GM19193 (cell line): Measurements from ENCODE around the gene GABRD.

Source experiments
- POLR2A ChIP-seq: IDR thresholded peaks from 4 replicates; pipeline ENCODE4 v1.6.1; 2011; ENCODE audit not compliant: insufficient read depth, insufficient read length; ENCODE audit errors: extremely low read depth

The GABRD gene

DNA sequence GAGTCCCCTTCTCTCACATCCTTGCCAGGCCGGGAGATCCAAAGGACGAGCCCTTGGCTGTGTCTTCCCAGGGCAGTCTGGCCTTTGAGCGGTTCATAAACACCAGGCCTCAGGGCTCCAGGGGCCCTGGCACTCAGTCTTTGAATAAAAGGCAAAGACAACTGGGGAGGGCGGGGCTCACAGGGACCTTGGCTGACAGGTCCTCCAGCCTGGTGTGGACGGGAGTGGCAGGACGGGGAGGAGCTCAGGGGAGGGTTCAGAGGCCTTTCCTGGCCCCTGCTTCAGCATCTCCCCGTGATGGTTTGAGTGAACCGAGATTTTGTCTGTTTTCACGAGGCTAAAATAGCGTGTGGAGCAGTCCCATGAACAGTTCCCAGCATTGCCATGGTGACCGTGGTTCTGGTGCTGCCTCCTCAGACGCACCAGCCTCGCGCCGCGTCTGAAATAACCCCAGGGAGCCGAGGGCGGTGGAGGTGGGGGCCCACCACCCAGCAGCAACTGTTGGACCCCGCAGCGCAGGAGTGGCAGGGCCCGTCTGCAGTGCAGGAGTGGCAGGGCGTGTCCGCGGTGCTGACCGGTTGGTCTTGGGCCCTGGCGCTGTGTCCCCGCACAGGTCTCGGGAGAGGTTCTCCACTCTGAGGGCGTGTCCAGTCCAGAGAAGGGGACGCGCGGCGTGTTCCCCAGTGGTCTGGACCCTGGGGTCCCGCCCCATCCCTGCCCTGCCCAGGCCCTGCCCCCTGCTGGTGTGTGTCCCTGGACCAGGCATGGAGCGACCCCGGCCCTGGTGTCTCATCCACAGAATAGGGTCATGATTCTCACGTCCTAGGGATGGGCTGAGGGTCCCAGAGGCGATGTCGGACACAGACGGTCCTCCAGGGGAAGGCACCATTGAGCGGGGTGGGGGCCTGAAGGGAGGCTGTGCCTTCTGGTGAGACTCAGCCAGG lies 24.0 kb downstream of the GABRD start:
- TF ChIP-seq POLR2A, result no peak

- TF ChIP-seq POLR2A, result no peak
Observed at GRCh38 chr1:2043886-2044285, 24.7 kb downstream of the GABRD start.

DNA sequence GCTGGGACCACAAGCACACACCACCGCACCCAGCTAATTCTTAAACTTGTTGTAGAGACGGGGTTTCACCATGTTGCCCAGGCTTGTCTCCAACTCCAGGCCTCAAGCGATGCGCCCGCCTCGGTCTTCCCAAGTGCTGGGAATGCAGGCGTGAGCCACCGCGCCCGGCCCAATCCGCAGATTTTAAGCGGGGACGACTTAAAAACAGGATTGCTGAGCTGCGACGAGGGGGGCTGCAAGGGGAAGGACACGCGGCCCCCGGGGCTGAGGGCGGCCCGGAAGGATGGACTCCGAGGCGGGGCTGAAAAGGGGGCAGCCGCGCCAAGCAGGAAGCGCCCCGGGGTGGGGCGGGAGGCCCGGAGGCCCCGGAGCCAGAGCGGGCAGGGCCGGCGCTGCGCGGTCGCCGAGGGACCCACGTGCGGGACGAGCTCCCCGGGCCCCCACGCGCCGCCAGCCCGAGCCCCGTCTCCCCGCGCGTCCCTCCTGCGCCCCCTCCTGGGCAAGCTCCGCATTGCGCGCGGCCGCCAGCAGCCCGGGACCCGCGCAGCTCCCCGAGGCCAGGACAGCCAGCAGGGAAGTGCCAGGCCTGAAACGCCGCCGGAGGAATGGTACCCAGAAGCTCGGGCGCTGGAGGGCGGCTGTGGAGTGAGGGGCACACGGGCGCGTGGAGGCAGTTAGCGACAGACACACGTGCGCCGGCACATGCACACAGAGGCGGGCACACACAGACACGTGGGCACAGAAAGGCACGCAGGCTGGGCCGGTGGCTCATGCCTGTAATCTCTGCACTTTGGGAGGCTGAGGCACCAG lies 25.6 kb downstream of the GABRD start:
- TF ChIP-seq POLR2A, result no peak

- no peak for TF ChIP-seq POLR2A
Observed at GRCh38 chr1:2045468-2046173, 26.5 kb downstream of the GABRD start.

GRCh38 chr1:2046174-2046917 lies 27.2 kb downstream of the GABRD start:
- TF ChIP-seq POLR2A, result no peak

GRCh38 chr1:2046953-2047748 lies 28.0 kb downstream of the GABRD start:
- no peak for TF ChIP-seq POLR2A

GRCh38 chr1:2047749-2048729 lies 28.9 kb downstream of the GABRD start:
- TF ChIP-seq POLR2A, result no peak

GRCh38 chr1:2049225-2049717 lies 30.1 kb downstream of the GABRD start:
- TF ChIP-seq POLR2A, result no peak

- no peak for TF ChIP-seq POLR2A
Observed at GRCh38 chr1:2049718-2050431, 30.7 kb downstream of the GABRD start, which contains the start of gene PRKCZ. Gene PRKCZ (plus strand): TSS chr1:2050411. CDS start chr1:2050631, 220 bp downstream.

DNA sequence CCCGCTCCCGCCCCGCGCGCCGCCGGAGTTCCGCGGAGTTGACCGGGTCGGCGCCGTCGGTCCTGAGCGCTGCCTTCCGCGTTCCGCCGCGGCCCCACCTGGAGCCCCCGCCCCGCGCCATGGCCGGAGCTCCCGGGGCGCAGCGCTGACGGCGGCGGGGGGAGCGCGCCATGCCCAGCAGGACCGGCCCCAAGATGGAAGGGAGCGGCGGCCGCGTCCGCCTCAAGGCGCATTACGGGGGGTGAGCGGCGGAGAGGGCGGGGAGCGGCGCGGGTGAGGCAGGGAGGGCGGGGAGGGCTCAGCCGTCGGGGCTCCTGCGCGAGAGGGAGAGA lies 31.3 kb downstream of the GABRD start:
- no peak for TF ChIP-seq POLR2A

DNA sequence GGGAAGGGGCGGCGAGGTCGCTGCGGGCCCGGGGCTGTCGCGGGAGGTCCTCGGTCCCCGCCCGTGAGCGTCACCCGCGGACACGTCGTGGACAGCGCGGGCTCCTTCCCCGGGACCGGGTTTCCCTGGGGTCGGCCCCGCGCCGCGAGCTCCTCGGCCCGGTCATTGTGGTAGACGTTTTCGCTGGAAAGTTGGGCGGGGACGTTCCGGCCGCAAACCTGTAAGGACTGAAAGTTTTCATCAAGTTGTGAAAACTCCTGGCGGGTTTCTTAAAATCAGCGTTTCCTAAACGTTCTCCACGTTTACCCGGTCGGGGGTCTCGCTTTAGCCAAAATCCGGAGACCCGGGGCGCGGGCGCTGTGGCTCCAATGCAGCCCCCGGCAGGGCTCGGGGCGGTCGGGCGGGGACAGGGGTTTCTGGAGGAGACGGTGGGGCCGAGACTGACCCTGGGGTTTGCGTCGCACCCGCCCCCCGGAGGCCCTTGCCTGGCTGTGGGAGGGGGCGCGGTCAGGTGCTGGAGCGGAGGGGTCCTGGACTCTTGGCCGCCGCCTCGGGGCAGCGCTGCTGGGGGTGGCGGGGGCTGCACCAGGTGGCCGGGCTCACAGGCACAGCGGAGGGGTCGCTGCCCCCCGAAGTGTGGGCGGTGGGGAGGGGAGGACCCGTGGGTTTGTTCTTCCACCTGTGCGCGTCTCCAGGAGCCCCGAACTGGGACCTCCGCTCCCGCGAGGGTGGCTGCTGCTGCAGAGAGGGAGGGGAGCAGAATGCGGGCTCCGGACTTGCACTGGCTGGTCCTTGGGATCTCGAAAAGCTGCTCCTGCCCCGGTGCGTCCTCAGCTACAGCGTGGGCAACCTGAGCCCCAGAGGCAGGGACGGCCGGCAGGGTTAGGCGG lies 31.9 kb downstream of the GABRD start:
- TF ChIP-seq POLR2A, result no peak

GRCh38 chr1:2052054-2052679 lies 33.0 kb downstream of the GABRD start:
- no peak for TF ChIP-seq POLR2A
